ENCODE results near the gene C9orf57.
"Not testable (repeated sequence)": the region's sequence is repeated elsewhere in the genome, so short reads cannot be mapped to it uniquely, and the experiment has no call there.

The C9orf57 gene, protein sequence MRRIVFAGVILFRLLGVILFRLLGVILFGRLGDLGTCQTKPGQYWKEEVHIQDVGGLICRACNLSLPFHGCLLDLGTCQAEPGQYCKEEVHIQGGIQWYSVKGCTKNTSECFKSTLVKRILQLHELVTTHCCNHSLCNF

DNA sequence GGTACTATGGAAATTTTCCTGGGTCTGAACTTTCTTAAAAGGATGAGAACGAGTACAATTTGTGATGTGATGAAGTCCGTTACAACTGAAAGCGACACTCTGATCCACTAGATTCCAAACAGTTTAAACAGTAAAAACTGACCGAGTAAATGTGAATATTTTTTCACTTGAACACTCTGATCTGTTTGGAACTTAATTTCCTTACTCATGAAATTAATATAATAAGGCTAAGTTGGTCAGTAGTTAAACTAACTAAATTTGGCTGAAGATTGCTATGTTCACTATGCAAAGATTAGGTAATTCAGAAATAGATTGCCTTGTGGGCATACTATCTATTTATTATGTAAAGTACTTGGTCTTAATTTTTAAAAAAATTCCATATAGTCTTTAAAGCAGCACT, at the start of gene C9orf57:
Gene C9orf57, minus strand, starts transcription at position 101 of the 400 bp plus-strand sequence. CDS start 1,282 bp downstream, outside the sequence.
- no peak for DNase-seq (ENCODE audit: low read depth in 2 of 2)

DNA sequence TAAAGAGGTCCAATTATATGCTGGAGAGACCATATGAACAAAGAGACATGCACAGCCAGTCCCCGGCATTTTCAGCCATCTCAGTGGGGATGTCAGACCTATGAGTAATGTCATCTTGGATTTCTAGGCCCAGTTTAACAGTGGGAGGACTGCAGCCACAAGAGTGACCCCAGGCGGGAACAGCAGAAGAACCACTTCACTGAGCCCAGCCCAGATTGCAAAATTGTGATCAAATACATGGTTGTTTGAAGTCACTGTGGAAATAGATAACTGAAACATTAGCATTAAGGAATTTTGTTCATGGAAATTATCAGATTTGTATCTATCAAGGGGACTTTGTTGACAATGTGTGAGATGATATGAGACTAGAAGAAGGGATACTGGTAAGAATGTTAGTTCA, 42.1 kb upstream of the C9orf57 start:
- DNase-seq (ENCODE audit: low read depth in 2 of 2): no peak

DNA sequence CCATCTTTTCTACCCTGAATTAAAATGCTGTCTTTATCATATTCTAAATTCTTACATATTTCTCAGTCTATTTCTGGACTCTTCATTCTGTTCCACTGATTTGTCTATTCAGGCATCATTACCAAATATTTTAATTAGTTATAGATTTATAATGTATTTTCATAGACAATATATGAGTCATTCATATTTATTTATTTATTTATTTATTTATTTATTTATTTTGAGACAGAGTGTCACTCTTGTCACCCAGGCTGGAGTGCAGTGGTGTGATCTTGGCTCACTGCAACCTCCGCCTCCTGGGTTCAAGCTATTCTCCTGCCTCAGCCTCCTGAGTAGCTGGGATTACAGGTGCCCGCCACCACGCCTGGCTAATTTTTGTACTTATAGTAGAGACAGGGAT, 35.1 kb upstream of the C9orf57 start:
- not testable (repeated sequence) for DNase-seq (ENCODE audit: low read depth in 2 of 2)

DNA sequence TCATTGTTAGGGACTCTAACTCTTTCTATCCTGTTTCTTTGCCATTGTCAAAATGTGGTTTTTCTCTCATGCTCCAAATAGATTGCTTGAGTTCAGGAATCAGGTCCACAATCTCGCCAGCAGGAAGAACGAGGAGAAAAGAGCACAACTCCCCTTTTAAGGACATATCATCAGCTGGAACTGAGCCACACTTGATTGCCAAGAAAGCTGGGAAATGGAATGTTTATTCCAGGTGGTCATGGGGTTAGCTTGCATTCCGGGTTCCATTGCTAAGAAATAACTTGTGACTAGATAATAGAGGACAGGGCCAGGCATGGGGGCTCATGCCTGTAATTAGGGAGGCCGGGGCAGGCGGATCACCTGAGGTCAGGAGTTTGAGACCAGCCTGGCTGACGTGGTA, 32.4 kb upstream of the C9orf57 start:
- no peak for DNase-seq (ENCODE audit: low read depth in 2 of 2)

DNA sequence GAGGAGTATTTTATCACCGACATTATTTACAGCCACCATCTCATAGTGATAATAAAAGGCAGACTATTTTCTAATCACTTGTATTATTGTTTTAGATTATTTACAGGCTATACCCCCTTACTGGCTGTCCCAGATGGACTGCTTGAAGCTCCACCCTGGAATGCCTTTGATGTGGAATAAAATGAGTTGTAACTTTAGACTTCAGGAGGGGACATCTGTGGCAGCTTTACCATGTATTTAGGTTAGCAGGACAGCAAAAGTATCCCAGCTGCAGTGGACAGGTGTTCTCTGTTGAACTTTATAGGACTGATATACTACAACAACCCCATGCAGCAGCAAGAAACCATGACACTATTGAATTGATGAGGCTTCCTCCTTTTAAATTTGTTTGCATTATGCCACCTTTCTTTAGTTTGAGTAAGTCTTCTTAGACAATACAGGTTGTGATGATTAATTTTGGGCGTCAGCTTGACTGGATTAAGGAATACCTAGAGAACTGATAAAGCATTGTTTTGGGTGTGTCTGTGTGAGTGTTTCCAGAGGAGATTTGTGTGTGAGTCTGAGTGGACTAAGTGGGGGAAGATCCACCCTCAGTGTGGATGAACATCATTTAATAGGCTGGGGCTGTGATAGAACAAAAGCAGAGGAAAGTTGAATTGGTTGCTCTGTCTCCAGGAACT, 29.2 kb upstream of the C9orf57 start:
- no peak for DNase-seq (ENCODE audit: low read depth in 2 of 2)

DNA sequence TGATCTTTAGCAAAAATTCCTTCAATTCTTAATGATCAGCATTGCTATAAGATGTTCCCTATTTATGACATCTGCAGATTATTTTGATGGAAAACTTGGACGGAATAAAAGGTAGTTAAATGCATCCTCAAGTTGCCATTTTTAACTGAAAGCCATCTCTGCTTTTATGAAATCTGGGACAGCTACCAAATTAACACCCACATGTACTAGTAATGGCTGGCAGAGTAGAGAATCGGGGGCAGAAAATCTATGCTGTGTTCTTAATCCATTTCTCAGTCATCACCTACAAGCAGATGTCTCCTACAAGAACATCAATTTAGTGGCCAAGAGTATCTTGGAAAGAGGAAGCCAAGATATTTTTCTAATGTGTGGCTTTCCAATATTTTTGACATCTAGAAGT, 22.1 kb upstream of the C9orf57 start:
- no peak for DNase-seq (ENCODE audit: low read depth in 2 of 2)

DNA sequence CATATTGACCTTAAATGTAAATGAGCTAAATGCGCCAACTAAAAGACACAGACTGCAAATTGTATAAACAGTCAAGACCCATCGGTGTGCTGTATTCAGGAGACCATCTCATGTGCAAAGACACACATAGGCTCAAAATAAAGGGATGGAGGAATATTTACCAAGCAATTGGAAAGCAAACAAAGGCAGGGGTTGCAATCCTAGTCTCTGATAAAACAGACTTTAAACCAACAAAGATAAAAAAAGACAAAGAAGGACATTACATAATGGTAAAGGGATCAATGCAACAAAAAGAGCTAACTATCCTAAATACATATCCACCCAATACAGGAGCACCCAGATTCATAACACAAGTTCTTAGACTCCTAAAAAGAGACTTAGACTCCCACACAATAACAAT, 14.3 kb upstream of the C9orf57 start:
- not testable (repeated sequence) for DNase-seq (ENCODE audit: low read depth in 2 of 2)

DNA sequence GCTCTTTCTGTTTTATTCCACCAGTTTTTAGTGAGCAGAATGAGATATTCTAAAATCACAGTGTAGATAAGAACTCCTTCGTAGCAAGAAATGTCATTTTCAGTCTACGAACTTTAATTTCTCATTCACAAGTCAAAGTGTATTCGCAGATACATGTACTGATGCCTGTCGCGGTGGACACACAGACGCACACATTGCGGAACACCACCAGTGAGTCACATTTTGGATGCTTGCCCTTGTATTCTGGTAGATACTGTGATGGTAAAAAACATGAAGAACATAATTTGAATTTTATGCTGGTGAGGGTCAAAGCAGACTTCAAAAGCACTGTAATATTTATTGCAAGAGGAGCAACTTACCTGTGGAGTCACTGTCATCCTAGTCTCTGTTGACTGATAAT, 4.7 kb upstream of the C9orf57 start:
- DNase-seq (ENCODE audit: low read depth in 2 of 2): no peak

DNA sequence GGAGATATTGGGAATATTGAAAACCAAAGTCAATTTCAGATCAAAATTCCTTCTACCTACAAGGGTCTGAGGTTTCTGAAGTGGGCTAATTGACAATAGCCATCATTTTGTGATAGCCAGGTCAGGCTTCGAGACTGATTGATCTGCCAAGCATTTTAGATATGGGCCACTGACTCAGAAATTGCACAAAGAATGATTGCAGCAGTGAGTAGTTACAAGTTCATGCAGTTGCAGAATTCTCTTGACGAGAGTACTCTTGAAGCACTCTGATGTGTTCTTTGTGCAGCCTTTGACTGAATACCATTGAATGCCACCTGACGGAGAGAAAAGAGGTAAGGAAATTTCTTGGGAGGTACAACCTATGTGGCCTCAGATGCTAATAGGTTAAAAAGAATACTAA, 8.3 kb downstream of the C9orf57 start:
- no peak for DNase-seq (ENCODE audit: low read depth in 2 of 2)

DNA sequence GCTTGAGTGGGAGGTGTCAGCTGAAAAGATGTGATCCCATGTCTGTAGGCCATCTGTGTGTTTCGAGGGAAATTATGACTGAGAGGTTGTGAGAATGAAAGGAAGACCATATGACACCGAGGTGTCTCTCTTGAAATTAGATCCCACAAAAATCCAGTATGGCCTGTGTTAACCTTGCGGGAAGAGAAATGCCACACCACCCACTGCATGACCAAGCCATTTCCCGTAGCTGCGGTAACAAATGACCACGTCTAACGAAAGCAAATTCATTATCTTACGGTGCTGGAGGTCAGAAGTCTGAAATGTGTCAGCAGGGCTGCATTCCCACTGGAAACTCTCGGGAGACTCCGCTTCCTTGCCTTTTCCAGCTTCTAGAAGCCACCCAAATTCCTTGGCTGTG, 11.6 kb downstream of the C9orf57 start:
- DNase-seq (ENCODE audit: low read depth in 2 of 2): no peak

DNA sequence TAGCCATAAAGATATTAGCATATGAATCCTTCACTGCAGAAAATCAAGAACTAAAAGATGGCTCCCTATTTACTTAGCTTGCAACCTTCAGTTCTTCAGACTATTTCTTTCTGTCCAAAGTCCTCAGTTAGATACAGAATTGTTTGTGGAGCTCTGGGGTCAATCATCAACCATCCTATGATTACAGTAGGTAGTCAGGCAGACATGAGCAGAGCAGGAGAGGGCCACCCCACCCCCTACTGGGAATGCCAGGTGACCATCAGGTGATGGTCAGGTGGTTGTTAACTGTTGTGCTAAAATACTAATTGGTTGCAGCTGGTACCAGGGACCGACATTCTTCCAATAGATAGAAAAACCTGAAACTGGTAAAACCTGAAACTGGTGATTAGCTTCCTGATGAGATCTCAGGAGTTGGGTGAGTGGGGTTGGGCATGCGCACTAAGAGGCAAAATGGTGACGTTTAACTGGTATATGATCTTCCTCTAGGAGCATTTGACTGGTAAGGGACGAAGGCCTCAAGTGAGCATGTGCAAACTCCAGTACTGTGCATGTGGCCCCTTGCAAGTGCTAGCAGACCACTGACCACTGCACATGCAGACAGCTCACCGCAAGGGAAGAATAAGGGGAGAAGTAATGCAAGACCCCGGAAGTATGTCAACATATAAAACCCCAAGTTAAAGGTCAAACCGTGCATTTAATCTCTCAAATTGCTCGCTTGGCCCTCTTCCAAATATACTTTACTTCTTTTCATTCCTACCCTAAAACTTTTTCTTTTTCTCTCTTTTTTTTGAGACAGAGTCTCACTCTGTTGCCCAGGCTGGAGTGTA, 13.6 kb downstream of the C9orf57 start:
- DNase-seq (ENCODE audit: low read depth in 2 of 2): no peak

DNA sequence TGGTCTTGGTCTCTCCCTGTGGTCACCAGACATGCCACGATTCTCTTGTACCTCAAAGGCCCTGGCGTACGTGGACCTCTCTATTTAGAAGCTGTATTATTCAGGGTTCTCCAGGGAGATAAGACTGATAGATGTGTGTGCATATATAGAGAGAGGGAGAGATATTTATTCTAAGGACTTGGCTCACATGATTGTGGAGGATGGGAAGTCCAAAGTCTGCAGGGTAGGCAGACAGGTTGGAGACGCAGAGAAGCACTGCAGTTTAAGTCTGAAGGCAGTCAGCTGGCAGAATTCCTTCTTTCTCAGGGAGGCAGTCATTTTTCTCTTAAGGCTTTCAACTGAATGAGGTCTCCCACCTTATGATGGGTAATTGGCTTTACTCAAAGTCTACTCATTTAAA, 16.3 kb downstream of the C9orf57 start:
- no peak for DNase-seq (ENCODE audit: low read depth in 2 of 2)

DNA sequence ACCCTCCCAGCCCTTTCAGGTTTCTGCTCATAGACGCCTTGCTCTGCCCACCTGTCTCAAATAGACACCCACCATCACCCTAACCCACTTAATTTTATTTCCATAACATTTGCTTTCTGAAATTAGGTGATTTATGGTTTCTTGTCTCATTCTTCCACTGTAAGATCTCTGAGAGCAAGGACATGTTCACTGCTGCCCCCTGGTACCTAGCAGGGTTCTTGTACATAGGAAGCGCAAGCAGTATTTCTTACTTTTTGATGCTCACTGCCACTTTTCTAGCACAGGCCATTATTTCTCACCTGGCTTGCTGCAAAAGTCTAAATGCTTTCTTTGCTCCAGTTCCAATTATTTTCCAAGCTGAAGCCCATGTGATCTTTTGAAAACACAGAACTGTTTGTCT, 16.8 kb downstream of the C9orf57 start:
- DNase-seq (ENCODE audit: low read depth in 2 of 2): no peak

DNA sequence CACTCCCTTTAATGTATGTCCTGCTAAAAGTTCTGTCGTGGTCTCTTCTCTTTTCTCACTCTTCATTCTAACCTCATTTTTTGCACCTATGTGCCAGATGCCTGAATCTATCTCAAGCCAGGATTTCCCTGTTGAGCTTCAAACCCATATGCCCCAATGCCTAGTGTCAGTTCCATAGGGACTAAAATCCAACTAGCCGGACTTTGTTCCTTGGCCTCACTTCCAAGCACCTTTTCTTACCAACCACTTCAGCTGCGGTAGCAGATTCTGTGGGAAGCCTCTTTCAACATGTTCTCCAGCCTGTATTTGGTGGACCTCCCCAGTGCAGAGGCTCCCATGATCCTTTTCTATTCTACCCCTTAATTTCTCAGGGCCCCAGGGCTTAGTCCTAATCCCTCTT, 17.5 kb downstream of the C9orf57 start:
- DNase-seq (ENCODE audit: low read depth in 2 of 2): no peak

DNA sequence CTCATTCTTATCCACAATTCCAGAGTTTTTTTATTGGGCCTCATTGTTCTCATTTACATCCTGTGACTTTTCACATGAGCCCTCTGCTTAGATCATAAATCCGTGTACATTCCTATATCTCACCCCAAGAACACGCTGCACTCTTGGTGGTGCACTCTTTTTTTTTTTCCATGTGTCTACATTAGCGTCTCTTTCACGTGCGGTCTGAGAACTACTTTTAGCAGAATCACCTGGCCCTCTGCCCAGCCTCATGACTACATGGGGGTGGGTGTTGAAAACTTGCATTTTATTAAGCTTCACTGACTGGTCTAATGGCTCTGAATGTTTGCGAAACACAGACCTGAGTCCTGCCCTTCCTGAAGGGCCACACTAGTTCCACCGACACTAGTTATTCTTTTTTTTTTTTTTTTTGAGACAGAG, 18.6 kb downstream of the C9orf57 start:
- no peak for DNase-seq (ENCODE audit: low read depth in 2 of 2)

DNA sequence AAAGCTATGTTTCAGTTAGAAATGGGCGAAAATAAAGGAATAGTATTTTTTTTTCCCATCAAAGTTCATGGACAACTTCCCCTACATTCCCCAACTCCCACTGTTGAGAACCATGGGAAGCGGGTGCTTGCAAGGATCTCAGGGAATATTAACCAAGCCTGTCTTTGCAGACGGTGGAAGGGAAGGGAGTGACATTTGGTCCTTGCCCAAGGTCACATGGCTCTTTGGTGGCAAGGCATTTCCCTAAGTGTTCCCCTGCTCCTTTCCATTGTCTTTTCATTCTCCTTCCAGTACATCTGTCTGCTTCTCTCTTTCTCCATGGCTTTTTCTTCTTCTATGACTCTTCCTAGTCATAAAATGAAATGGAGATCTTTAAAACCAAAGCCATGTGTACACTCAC, 19.0 kb downstream of the C9orf57 start:
- no peak for DNase-seq (ENCODE audit: low read depth in 2 of 2)

DNA sequence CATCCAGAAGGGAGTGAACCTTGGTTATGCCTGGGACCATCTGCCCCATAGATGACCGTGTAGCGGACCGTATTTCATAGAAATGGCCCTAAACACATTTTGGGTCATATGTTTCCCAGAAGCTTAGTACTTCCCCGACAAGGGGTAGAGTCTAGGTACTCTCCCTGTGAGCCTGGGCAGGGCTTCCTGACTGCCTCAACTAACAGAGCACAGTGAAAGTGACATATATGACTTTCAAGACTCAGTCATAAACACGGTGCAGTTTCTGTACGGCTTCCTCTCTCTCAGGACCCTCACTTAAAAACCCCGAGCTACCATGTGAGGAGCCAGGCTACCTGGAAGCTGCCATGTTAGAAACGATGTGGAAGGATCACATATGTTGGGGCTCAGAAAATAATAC, 20.9 kb downstream of the C9orf57 start:
- DNase-seq (ENCODE audit: low read depth in 2 of 2): no peak

DNA sequence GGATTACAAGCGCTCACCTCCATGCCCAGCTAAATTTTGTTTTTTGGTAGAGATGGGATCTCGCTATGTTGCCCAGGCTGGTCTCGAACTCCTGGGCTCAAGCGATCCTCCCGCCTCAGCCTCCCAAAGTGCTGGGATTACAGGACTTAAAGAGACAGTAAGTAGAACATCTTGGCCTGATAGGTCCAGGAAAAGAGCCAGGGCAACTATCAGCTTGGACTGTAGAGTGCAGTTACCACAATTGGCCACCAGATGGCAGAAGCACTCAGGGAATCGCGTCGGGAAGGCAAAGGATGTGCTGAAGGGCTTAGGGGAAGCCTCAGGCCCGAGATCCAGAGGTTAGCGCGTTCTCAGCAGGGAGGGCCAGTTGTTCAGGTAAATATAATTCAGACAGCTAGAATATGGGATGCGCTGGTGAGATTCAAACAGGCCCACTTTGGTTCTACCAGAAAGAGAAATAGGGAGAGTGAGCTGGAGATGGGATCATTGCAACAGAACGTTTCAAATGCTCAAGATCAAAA, 21.5 kb downstream of the C9orf57 start:
- peak; percentile 22 to 28 for DNase-seq (ENCODE audit: low read depth in 2 of 2)

DNA sequence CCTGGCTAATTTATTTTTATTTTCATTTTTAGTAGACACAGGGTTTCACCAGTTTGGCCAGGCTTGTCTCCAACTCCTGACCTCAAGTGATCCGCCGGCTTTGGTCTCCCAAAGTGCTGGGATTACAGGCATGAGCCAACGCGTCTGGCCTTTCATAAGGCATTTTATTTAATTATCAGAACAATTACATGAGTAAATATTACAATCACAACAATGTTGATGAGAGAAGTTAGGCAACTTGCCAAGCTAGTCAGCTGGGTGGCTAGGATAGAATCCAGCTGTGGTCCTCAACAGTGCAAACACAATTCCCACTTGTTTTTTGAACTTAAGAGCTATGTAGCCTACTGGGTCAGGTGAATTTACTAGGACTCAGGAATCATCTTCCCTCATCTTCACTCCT, 22.0 kb downstream of the C9orf57 start:
- no peak for DNase-seq (ENCODE audit: low read depth in 2 of 2)

DNA sequence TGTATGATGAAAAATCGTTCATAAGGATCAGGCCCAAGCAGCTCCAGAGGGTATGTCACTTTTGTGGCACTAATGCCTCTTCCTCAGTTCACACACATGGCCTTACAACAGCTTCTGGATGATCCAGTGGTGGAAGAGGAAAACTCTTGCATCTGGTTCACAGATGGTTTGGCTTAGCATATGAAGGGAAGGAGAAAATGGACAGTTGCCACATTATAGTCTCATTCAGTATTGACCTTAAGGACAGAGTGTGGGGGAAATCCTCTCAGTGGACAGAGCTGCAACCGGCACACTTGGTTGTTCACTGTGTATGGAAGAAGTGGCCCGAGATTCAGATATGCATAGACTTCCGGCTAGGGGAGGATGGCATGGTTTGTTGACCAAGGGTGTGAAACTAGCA, 22.8 kb downstream of the C9orf57 start:
- DNase-seq (ENCODE audit: low read depth in 2 of 2): no peak

DNA sequence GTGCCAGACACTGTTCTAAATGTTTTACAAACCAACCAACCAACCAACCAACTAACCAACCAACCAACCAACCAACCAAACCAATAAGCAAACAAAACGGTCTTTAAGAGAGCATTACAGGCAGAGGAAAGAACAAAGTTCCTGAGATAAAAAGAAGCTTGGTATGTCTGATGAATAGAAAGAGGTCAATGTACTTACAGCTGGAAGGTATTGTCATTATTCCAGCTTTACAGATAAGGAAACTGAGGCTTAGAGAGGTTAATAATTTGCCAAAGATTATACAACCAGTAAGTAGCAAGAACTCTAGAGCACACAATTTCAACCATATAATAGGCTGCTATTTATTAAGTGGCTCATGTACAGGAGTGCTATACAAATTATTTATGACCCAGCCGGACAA, 29.6 kb downstream of the C9orf57 start:
- DNase-seq (ENCODE audit: low read depth in 2 of 2): no peak

DNA sequence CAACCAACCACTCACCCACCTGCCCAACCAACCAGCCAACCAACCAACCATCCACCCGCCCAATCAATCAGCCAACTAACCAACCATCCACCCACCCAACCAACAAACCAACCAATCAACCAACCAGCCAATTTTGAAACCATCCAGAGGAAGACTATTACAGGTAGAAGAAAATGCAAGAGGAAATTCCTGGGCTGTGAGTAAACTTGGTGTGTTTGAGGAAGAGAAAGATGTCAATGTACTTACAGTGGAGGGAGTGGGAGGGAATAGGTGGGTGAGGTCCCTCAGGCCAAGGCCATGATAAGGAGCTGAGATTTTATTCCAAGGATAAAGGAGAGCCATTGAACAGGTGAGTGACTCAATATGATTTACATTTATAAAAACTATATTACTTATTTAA, 30.4 kb downstream of the C9orf57 start:
- no peak for DNase-seq (ENCODE audit: low read depth in 2 of 2)

DNA sequence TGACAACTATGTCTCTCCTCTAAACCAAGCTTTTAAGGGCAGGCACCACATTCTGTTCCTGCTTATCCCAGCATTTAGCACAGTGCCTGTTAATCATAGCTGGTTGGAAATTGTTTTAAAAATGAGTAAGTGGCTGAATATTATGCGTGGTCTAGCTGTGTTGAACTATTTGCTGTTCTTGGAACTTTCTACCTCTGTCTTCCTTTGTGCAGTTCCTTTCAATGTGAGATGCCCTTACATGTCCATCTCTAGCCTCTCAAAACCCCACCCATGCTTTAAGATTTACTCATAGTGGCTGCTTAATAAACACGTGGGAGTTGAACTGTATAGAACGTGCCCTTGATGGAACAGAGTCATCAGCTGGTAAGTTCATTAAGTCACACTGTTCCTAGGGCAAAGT, 34.5 kb downstream of the C9orf57 start:
- no peak for DNase-seq (ENCODE audit: low read depth in 2 of 2)

Data from stimulated activated CD8-positive, alpha-beta memory T cell treated with anti-CD3 and anti-CD28 coated beads, Interleukin-2, amount 100 ng/mL, for 1 hour (primary cell).